ENCODE results near the gene MSH5.

DNA sequence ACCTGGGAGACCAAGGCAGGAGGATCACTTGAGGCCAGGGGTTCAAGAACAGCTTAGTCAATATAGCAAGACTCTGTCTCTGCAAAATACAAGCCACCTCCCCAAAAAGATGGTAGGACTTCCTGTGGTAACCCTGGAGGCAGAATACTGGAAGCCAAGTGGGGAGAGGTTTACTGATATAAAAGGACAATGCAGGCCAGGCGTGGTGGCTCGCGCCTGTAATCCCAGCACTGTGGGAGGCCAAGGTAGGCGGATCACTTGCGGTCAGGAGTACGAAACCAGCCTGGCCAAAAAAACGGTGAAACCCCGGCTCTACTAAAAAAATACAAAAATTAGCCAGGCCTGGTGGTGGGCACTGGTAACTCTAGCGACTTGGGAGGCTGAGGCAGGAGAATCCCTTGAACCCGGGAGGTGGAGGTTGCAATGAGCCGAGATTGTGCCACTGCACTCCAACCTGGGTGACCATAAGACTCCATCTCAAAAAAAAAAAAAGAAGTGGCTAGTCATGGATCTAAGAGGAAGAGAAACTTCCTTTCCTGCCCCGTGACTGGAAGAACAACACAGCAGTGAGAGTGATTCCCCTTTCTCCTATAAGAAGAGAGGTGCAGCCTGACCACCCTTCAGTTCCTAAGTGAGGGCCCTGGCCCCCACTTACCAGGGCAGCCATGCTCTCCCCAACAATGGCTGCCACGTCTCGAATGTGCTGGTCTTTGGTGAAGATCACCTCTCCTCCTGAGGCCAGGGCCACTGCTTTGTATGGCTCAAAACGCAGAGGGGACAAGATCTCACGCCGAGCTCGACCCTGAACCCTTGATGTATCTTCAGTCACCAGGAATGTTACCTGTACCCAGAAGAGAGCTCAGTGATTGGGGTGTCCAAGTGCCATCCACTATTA, 28.8 kb downstream of the MSH5 start:
- TF ChIP-seq, protein P1, sequence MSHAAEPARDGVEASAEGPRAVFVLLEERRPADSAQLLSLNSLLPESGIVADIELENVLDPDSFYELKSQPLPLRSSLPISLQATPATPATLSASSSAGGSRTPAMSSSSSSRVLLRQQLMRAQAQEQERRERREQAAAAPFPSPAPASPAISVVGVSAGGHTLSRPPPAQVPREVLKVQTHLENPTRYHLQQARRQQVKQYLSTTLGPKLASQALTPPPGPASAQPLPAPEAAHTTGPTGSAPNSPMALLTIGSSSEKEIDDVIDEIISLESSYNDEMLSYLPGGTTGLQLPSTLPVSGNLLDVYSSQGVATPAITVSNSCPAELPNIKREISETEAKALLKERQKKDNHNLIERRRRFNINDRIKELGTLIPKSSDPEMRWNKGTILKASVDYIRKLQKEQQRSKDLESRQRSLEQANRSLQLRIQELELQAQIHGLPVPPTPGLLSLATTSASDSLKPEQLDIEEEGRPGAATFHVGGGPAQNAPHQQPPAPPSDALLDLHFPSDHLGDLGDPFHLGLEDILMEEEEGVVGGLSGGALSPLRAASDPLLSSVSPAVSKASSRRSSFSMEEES (CRISPR knock-in tag; IDR thresholded peaks at IDR 0.05): no peak
- TF ChIP-seq, protein P2, sequence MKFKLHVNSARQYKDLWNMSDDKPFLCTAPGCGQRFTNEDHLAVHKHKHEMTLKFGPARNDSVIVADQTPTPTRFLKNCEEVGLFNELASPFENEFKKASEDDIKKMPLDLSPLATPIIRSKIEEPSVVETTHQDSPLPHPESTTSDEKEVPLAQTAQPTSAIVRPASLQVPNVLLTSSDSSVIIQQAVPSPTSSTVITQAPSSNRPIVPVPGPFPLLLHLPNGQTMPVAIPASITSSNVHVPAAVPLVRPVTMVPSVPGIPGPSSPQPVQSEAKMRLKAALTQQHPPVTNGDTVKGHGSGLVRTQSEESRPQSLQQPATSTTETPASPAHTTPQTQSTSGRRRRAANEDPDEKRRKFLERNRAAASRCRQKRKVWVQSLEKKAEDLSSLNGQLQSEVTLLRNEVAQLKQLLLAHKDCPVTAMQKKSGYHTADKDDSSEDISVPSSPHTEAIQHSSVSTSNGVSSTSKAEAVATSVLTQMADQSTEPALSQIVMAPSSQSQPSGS (CRISPR knock-in tag; IDR thresholded peaks at IDR 0.05): no peak

Data from HepG2 (cell line).